HAP-1 (cell line): Measurements from ENCODE around the gene DUSP19.

ENCODE experiments used
- DNase-seq, 2 experiments: peaks; one replicate each; pipeline ENCODE4 v3.0.0-alpha.2; 2016 to 2020; ENCODE audit warnings: low spot score in 2 of 2
- H3K27me3 ChIP-seq: fragments of 250-450 bp; sonication (Bioruptor Pico); 2 replicates; pipeline ENCODE4 v1.5.1; 2020; ENCODE audit warnings: low read depth, mild to moderate bottlenecking, moderate library complexity
- H3K36me3 ChIP-seq: fragments of 250-450 bp; sonication (Bioruptor Pico); replicated peaks from 2 replicates; pipeline ENCODE4 v1.5.1; 2020; ENCODE audit warnings: mild to moderate bottlenecking
- H3K4me1 ChIP-seq: fragments of 250-450 bp; sonication (Bioruptor Pico); 2 replicates; pipeline ENCODE4 v1.5.1; 2020; ENCODE audit warnings: mild to moderate bottlenecking
- H3K4me3 ChIP-seq: fragments of 250-450 bp; sonication (Bioruptor Pico); 2 replicates; pipeline ENCODE4 v1.5.1; 2020; ENCODE audit warnings: mild to moderate bottlenecking, moderate library complexity
- H3K9me3 ChIP-seq: fragments of 250-450 bp; sonication (Bioruptor Pico); 2 replicates; pipeline ENCODE4 v1.5.1; 2020; ENCODE audit warnings: mild to moderate bottlenecking, moderate library complexity
- in situ Hi-C: fragments of 300-500 bp; cut with MboI; formaldehyde crosslinking; loops from 3 replicates; pipeline ENCODE4 v1.14.3; 2020; ENCODE audit warnings: low sequenced_read_pairs, inconsistent platforms, mixed read lengths

Gene DUSP19

DNA sequence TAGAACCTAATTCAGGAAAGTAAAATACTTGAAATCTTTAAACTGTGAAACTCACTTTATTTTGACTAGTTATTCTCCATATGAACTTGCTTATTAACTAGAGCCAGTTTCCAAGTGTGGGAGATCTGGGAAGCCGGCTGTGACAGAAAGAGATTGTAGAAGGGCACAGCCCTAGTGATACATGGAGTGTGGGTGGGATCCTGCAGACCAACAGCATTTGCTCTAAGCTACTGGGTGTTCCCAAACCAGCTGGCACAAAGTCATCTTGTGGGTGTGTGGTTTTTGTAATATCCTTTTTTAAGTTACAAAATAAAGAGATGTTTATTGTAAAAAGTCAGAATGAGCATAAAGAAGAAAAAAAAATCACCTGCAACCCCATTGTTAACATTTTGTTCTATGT is 3.4 kb downstream of the DUSP19 start:
- in situ Hi-C loops = no loop called here
- Histone ChIP-seq H3K36me3 (no peaks in the 10 kb centered on the region), H3K9me3 (no peaks in the 10 kb centered on the region), H3K27me3 (no peaks in the 10 kb centered on the region), H3K4me1 (peaks cover 2% of the 10 kb centered on the region), H3K4me3 (no peak overlapping the region)
- no peak for DNase-seq

DNA sequence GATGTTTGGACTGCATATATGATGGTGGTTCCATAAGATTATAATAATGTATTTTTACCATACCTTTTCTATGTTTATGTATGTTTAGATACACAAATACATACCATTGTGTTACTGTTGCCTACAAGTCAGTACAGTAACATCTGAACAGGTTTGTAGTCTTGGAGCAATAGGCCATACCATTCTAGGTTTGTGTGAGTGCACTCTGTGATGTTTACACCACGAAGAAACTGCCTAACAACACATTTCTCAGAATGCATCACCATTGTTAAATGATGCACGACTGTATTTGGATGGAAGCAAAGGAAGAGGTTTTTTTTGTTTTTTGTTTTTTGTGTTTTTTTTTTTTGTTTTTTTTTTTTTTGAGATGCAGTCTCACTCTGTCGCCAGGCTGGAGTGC is 9.5 kb downstream of the DUSP19 start:
- no peak for DNase-seq
- H3K4me1 ChIP-seq = no peaks in the 10 kb centered on the region
- in situ Hi-C loops = no loop called here
- no peaks in the 10 kb centered on the region for H3K36me3 ChIP-seq
- no peak overlapping the region for H3K4me3 ChIP-seq
- H3K27me3 ChIP-seq = no peaks in the 10 kb centered on the region
- no peaks in the 10 kb centered on the region for H3K9me3 ChIP-seq

DNA sequence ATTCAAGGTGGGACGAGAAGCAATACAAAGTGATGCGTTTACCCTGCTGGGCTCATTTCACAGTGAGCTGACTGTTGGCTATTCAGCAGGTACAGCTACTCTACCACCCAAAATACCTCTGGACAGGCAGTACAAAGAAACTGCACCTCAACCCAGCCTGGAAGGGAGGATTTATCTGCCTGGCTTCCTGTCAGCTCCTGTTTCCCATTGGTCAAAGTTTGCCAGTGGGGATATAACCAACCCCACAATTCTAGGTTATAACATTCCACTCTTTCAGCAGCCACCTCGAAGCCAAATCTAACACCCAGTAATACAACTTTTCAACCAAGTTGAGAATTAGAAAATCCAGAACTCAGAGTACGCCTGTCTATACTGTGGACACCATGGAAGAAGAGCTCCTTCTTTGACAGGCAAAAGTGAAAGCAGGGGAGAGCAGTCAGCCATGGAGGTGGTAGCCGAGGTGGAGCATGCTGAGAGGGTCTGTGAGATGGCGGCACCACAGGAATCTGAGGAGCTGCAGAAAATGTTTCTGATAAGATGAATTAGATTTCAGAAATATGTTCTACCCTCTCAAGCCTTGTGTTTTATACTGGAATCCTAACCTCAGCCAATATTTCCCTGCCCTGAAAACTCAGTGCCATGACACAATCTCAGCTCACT is 10.8 kb downstream of the DUSP19 start:
- Histone ChIP-seq H3K4me1 (no peaks in the 10 kb centered on the region), H3K4me3 (no peak overlapping the region), H3K9me3 (no peaks in the 10 kb centered on the region), H3K27me3 (no peaks in the 10 kb centered on the region), H3K36me3 (no peaks in the 10 kb centered on the region)
- no peak for DNase-seq
- in situ Hi-C loops = no loop called here

DNA sequence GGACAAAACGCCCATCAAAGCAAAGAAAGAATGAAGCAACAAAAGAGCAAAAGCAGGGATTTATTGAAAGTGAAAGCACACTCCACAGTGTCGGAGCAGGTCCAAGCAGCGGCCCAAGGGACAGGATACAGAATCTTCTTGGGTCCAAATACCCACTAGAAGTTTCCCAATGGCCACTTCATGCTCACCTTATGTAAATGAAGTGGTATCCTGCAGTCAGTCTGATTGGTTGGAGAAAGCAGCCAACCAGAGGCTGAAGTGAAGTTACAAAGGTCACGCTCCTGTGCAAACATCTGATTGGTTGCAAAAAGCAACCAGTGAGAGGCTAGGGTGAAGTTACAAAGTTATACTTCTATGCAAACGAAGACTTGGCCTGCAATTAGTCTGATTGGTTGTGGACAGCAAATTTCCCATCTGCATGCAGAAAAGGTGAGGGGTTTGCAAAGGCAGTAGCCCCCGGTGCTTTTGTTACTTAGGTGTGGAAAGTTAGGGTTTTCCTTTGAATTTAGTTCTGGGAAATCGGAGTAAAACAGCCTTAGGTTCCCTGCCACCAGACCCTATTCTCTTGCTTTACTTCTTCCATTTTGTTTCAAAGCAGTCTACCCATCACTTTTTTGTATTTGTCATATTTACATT is 12.9 kb downstream of the DUSP19 start:
- no peak for DNase-seq
- Histone ChIP-seq H3K9me3 (no peaks in the 10 kb centered on the region), H3K27me3 (no peaks in the 10 kb centered on the region), H3K4me3 (no peak overlapping the region), H3K36me3 (no peaks in the 10 kb centered on the region), H3K4me1 (peaks cover 11% of the 10 kb centered on the region)
- in situ Hi-C loops = no loop called here

DNA sequence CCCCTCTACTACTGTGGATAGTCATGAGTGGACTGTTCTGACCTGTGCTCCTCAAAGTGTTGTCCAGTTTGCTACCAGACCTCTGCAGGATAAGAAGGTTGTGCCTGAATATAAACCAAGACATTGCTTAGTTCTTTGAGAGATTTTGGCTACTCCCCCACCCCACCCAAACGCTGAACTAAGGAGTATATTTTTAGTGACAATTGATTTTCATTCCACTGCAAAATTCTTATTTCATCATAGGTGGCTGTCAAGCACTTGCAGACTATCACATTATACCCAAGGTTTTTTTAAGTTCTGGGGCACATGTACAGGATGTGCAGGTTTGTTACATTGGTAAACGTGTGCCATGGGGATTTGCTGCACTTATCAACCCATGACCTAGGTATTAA is 13.4 kb downstream of the DUSP19 start:
- no peaks in the 10 kb centered on the region for H3K9me3 ChIP-seq
- H3K27me3 ChIP-seq = no peaks in the 10 kb centered on the region
- no peaks in the 10 kb centered on the region for H3K36me3 ChIP-seq
- in situ Hi-C loops = no loop called here
- no peak overlapping the region for H3K4me3 ChIP-seq
- H3K4me1 ChIP-seq = peaks cover 11% of the 10 kb centered on the region
- no peak for DNase-seq

DNA sequence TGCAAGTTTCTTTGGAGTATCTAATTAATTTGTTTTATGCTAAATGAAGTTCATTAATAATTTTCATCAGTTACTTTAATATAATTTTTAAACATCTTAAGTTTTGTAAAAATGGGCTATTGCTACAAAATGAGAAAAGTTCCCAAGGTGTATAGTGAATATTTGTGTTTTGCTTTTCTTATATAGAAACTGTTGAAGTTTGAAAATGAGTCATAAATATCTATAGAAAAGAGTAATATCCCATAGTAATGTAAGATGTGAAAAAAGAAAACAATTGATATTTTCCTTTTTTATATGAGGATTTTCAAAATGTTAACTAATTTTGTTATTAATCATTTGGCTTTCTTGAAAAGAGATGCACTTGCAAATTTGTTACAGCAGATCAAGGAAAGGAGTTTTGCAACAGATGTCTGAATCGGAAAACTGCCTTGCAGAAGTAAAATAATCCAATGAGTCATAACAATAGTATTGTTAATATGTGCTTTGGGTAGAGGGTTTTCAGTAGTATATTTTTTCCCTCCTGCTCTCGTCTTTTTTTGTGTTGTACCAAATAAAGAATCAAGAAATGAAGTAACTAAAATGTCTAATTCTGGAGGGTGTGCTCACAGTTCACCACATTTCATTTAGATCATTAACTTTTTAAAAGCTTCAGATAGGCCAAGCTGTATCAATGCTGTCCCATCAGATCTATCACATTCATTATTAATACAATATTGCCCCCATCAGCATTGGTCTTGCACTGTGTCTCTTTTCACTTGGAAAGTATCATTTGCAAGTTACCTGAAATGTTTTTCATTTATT is 15.5 kb downstream of the DUSP19 start:
- Histone ChIP-seq H3K27me3 (no peaks in the 10 kb centered on the region), H3K4me1 (peaks cover 11% of the 10 kb centered on the region), H3K4me3 (no peak overlapping the region), H3K9me3 (no peaks in the 10 kb centered on the region), H3K36me3 (no peaks in the 10 kb centered on the region)
- DNase-seq = no peak
- in situ Hi-C loops = no loop called here

DNA sequence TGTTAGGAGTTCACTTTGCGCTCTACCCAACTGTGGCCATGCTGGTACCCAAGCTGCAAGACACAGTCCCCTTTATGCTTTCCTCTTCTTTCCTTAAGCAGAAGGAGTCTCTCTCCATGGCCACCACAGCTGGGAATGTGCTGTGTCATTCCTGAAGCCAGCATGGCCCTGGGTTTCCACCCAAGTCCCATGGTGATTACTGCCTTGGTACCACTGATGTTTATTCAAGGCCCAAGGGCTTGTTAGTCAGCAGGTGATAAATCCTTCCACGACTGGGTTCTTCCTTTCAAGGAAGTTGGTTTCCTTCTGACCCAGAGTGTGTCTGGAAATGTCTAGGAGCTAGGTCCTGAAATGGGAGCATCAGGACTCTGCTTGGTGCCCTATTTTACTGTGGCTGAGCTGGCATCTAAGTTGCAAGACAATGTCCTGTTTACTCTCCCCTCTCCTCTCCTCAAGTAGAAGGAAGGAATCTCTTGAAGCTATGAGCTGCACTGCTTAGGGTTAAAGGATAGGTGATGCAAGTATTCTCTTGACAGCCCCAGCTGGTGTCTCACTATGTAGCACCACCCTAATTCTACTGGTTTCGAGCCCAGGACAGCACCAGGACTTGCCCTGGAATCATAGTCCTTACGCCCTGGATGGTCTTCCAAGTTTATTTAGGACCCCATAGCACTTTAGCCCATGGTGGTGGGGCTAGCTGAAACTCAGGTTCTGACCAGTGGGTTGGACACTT is 27.0 kb downstream of the DUSP19 start:
- Histone ChIP-seq H3K27me3 (no peaks in the 10 kb centered on the region; the same call in 1 of the 2 replicates), H3K4me3 (no peak overlapping the region), H3K9me3 (0 out of 2 replicates have a peak, but pooled peaks cover 4% of the 10 kb centered on the region), H3K4me1 (no peaks in the 10 kb centered on the region), H3K36me3 (no peaks in the 10 kb centered on the region)
- in situ Hi-C loops = no loop called here
- no peak for DNase-seq

DNA sequence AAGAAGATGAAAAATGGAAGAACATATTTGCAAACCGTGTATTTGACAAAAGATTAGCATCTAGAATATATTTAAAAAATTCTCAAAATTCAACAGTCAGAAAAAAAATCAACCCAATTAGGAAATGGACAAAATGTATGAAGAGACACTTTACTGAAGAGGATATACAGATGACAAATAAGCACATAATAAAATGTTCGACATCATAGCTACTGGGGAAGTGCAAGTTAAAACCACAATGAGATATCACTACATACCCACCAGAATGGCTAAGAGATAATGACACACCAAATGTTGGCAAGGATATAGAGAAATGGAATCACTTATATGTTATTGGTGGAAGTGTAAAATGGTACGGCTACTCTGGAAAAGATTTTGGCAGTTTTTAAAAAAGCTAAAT is 34.0 kb downstream of the DUSP19 start:
- Histone ChIP-seq H3K4me1 (no peaks in the 10 kb centered on the region), H3K4me3 (no peak overlapping the region), H3K9me3 (no peaks in the 10 kb centered on the region), H3K36me3 (no peaks in the 10 kb centered on the region), H3K27me3 (no peaks in the 10 kb centered on the region)
- in situ Hi-C loops = no loop called here
- DNase-seq = no peak

DNA sequence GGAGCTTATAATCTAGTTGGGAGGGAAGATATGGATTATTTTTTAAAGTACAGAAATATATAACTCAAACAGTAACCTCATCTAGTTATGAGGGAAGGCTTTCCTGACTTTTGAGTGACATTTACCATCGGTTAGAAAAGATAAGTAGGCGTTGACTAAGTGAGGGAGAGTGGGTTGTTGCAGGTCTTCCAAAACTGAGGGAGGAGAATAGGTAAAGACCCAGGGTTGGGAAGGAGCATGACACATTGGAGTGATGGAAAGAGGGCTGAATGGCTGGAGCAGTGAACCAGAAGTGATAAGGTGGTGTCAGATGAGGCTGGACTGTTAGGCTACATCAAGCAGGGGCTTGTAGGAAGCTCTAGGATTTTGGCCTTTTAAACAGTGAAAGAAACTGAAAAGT is 35.1 kb downstream of the DUSP19 start:
- H3K4me3 ChIP-seq = no peak overlapping the region
- no peaks in the 10 kb centered on the region for H3K27me3 ChIP-seq
- in situ Hi-C loops = no loop called here
- no peaks in the 10 kb centered on the region for H3K9me3 ChIP-seq
- DNase-seq = no peak
- no peaks in the 10 kb centered on the region for H3K36me3 ChIP-seq
- H3K4me1 ChIP-seq = no peaks in the 10 kb centered on the region

DNA sequence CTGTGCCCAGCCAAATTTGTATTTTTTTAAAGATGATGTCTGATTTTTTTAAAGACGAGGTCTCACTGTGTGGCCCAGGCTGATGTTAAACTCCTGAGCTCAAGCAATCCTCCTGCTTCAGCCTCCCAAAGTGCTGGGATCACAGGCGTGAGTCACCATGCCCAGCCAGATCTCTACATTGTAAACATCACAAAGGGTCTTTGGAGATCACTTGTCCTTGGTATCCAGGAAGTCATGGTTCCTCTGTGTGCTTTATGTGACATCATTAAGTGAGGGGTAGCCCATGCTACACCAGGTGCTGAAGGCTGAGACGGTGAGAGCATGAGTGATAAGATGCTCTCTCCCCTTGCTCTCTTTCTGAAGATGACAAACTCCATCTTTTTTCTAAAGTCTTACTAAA is 38.7 kb downstream of the DUSP19 start:
- in situ Hi-C loops = no loop called here
- no peak overlapping the region for H3K4me3 ChIP-seq
- no peaks in the 10 kb centered on the region for H3K4me1 ChIP-seq
- H3K27me3 ChIP-seq = no peaks in the 10 kb centered on the region
- H3K36me3 ChIP-seq = no peaks in the 10 kb centered on the region
- no peak for DNase-seq
- H3K9me3 ChIP-seq = no peaks in the 10 kb centered on the region

DNA sequence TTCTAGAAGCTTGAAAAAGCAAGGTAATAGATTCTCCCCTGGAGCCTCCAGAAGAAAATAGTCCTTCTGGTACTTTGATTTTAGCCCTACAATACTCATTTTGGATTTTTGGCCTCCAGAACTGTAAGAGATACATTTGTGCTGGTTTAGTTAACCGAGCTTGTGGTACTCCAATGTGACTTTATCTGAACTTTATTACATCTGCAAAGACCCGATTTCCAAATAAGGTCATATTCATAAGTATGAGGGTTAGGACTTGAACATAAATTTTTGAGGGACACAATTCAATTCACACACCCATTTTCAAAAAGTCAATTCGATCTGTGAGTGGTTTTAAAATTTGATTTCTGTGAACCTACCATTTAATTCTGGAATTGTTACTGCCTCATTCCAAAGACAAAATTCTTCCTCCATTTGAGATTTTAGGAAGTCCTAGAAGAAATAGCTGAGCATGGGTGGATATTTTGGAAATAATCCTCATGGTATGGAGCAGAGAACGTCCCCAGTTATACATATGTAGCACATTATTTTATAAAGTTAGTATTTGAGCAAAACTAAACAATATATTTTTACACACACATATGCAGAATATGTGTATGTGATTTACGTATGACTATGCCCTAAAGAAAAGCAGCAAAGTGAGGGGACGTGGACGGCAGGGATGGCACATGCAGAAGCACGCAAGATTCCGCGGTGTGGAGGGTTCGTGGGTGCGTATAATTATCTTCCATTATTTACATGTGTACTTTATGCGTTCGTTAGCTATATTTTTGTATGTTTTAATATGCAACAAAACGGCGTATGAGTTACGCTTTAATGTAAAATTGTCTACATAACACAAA is 44.8 kb downstream of the DUSP19 start:
- H3K36me3 ChIP-seq = no peaks in the 10 kb centered on the region
- H3K4me3 ChIP-seq = peak overlapping the region; percentile 69
- no peaks in the 10 kb centered on the region for H3K27me3 ChIP-seq
- in situ Hi-C loops = no loop called here
- DNase-seq = no peak
- no peaks in the 10 kb centered on the region for H3K9me3 ChIP-seq
- peaks cover 14% of the 10 kb centered on the region for H3K4me1 ChIP-seq

DNA sequence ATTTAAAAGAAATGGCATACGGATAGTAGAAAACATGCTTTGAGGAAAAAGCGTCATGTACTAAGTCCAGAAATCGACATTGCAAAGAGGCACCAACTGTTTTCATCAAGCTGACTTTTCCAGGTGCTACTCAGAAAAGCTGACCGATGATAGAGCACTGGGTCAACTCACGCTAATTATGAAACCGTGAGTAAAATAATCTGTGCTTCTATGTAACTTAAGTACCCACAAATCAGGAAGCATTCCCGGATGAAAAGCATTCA is 45.3 kb downstream of the DUSP19 start:
- H3K27me3 ChIP-seq = no peaks in the 10 kb centered on the region
- peak overlapping the region; percentile 69 for H3K4me3 ChIP-seq
- peaks cover 14% of the 10 kb centered on the region for H3K4me1 ChIP-seq
- DNase-seq = no peak
- H3K9me3 ChIP-seq = no peaks in the 10 kb centered on the region
- H3K36me3 ChIP-seq = peaks cover 4% of the 10 kb centered on the region
- in situ Hi-C loops = no loop called here

DNA sequence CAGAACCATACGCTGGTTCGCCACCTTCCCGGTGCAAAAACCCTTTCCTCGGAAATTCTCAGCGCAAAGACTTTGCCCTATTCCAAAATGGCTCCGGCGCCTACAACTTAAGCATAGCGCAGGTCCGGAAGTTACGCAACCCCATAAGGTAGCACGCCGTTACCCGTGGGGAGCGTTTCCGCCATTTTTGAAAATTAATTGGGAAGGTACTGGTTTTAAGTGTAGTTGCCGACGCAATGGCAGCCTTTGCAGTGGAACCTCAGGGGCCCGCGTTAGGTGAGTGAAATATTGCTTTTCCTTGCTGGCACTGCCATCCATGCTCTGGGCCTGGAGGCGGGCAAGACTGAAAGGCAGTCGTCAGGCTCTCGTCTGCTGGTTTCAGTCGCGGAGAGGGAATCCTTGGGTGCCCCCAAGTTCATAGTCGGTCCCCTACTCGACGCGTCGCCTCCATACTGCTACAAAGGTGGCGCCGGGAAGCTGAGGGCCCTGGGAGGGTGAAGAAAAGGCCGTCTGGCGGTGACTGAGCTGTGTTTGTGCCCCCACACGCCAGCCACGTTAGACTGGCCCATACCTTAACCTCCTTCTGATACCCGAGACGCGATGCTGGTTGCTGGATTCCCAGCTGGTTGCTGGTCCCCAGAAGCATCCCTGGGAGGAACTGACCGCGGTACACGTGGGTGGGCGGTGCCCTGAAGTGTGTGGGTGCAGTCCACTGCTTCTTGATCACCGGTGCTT is 45.8 kb downstream of the DUSP19 start, which contains the start of gene NUP35:
TSS of gene NUP35 (plus strand) at position 222 of the 735 bp plus-strand sequence. CDS start at position 237, 15 bp downstream.
- in situ Hi-C loops = no loop called here
- peak within 1 kb of the TSS; percentile 69 for H3K4me3 ChIP-seq
- H3K9me3 ChIP-seq = no peaks in the 10 kb centered on the region
- DNase-seq = peak; percentile 84 to 89
- H3K36me3 ChIP-seq = peaks cover 9% of the 10 kb centered on the region
- H3K27me3 ChIP-seq = no peaks in the 10 kb centered on the region
- peaks cover 14% of the 10 kb centered on the region for H3K4me1 ChIP-seq
